B cell (primary cell): ENCODE data around the gene UTP11.

Source experiments
- CTCF ChIP-seq: fragments of 200-600 bp; IDR thresholded peaks from one replicate; pipeline ENCODE4 v1.8.0; 2022; ENCODE audit warnings: antibody characterized with exemption, mild to moderate bottlenecking
- EZH2 ChIP-seq: IDR thresholded peaks from 2 replicates; pipeline ENCODE4 v1.6.1; 2012; ENCODE audit warnings: borderline replicate concordance, low read depth, mild to moderate bottlenecking, moderate library complexity, low read length; ENCODE audit not compliant: insufficient read depth, poor library complexity, severe bottlenecking

DNA sequence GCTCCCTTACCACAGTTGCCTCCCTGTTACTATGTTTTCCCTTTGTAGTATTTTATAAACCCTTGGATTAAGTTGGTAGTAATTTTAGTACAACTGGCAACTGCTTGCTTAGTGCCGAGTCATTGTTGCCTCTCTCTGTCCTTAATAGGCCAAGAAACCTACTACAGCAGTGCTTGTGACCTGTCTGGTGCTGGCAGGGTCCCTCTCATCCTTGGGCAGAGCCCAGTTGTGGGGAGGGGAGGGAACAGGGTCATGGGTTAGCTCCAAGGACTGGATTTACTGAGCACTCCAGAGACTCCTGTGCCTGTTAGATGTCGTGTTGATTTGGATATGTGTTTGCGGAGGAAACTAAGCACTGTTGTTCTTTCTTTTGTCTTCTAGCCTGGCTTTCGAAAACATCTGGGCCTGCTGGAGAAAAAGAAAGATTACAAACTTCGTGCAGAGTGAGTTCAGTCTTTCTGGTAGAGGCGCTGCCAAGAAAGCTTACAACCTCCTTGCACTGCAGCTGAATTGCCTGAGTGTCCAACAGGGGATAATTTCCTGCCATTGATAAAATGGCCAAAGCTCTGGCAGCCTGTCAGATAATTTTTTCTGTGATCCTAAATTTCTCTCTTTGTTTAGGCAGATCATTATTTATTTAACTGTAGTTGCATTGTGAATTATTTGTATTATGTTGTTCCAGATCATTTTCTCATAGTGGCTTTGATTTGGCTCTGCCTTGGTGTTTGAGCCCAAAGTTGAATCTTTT lies 3.6 kb downstream of the UTP11 start:
- no peak for TF ChIP-seq CTCF
- TF ChIP-seq EZH2, result no peak
